Duodenal mucosa (tissue), 2 donors: ENCODE measurements around the gene ANKRD13A.
A peak's percentile ranks its signal among the peaks of the same experiment; 100 is the strongest.
"Not testable (repeated sequence)": the region's sequence is repeated elsewhere in the genome, so short reads cannot be mapped to it uniquely, and the experiment has no call there.

Experiments
- H3K27ac ChIP-seq: one replicate; pipeline ENCODE4 v1.7.0; 2013; ENCODE audit warnings: low read depth, low read length
- H3K27me3 ChIP-seq, 2 donors: one replicate each; pipeline ENCODE4 v1.7.0; 2013; ENCODE audit warnings: low read length in 2 of 2, control low read depth in 1 of 2; ENCODE audit not compliant: insufficient read depth in 2 of 2, control insufficient read depth in 1 of 2
- H3K36me3 ChIP-seq, 2 donors: one replicate each; pipeline ENCODE4 v1.7.0; 2013; ENCODE audit warnings: low read length in 2 of 2, control low read depth in 1 of 2; ENCODE audit not compliant: insufficient read depth in 2 of 2, control insufficient read depth in 1 of 2
- H3K4me1 ChIP-seq, 2 donors: one replicate each; pipeline ENCODE4 v1.7.0; 2013; ENCODE audit warnings: low read length in 2 of 2, control low read depth in 1 of 2; ENCODE audit not compliant: insufficient read depth in 2 of 2, control insufficient read depth in 1 of 2
- H3K4me3 ChIP-seq, 2 donors: one replicate each; pipeline ENCODE4 v1.7.0; 2013; ENCODE audit warnings: low read length in 2 of 2, low read depth in 1 of 2
- H3K9ac ChIP-seq, 2 donors: one replicate each; pipeline ENCODE4 v1.7.0; 2013; ENCODE audit warnings: low read length in 2 of 2, low read depth in 1 of 2
- H3K9me3 ChIP-seq, 2 donors: one replicate each; pipeline ENCODE4 v1.7.0; 2013; ENCODE audit warnings: low read length in 2 of 2, control low read depth in 1 of 2; ENCODE audit not compliant: control insufficient read depth in 1 of 2

The ANKRD13A gene

GRCh38 chr12:109982210-109982609 lies 17.0 kb upstream of the ANKRD13A start:
- Histone ChIP-seq H3K4me1 (no peaks in the 10 kb centered on the region), H3K4me3 (no peak overlapping the region), H3K27me3 (no peaks in the 10 kb centered on the region), H3K9me3 (no peaks in the 10 kb centered on the region), H3K27ac (no peak overlapping the region), H3K36me3 (peaks cover 32 to 73% of the 10 kb centered on the region in 2 donors), H3K9ac (no peak overlapping the region)

- Histone ChIP-seq H3K27me3 (no peaks in the 10 kb centered on the region), H3K9me3 (no peaks in the 10 kb centered on the region), H3K4me1 (no peaks in the 10 kb centered on the region), H3K36me3 (peaks cover 31 to 73% of the 10 kb centered on the region in 2 donors), H3K4me3 (no peak overlapping the region), H3K27ac (no peak overlapping the region), H3K9ac (no peak overlapping the region)
These were observed 15.6 kb upstream of the ANKRD13A start for GRCh38 chr12:109983432-109984142.

GRCh38 chr12:109986236-109986635 lies 13.0 kb upstream of the ANKRD13A start:
- not testable (repeated sequence) for H3K27ac ChIP-seq, H3K4me3 ChIP-seq, H3K4me1 ChIP-seq, H3K9ac ChIP-seq, H3K27me3 ChIP-seq, H3K9me3 ChIP-seq
- H3K36me3 ChIP-seq = peaks cover 26 to 75% of the 10 kb centered on the region in 2 donors

GRCh38 chr12:109987615-109988014 lies 11.6 kb upstream of the ANKRD13A start:
- H3K4me1 ChIP-seq = peaks cover 3 to 4% of the 10 kb centered on the region in 2 donors
- H3K9ac ChIP-seq = no peak overlapping the region
- no peaks in the 10 kb centered on the region for H3K27me3 ChIP-seq
- no peak overlapping the region for H3K27ac ChIP-seq
- H3K4me3 ChIP-seq = no peak overlapping the region
- peaks cover 22 to 71% of the 10 kb centered on the region in 2 donors for H3K36me3 ChIP-seq
- H3K9me3 ChIP-seq = no peaks in the 10 kb centered on the region

- no peaks in the 10 kb centered on the region for H3K9me3 ChIP-seq
- no peak overlapping the region for H3K27ac ChIP-seq
- no peak overlapping the region for H3K4me3 ChIP-seq
- no peaks in the 10 kb centered on the region for H3K27me3 ChIP-seq
- H3K9ac ChIP-seq = no peak overlapping the region
- H3K4me1 ChIP-seq = peaks cover 3 to 4% of the 10 kb centered on the region in 2 donors
- H3K36me3 ChIP-seq = peaks cover 20 to 65% of the 10 kb centered on the region in 2 donors
These were observed 11.0 kb upstream of the ANKRD13A start for GRCh38 chr12:109988274-109988673.

- peaks cover 14 to 58% of the 10 kb centered on the region in 2 donors for H3K36me3 ChIP-seq
- H3K27me3 ChIP-seq = no peaks in the 10 kb centered on the region
- no peak overlapping the region for H3K4me3 ChIP-seq
- peaks cover 4 to 5% of the 10 kb centered on the region in 2 donors for H3K4me1 ChIP-seq
- H3K9ac ChIP-seq = peak overlapping the region in 1 of 2 donors; percentile 11
- no peaks in the 10 kb centered on the region for H3K9me3 ChIP-seq
- H3K27ac ChIP-seq = no peak overlapping the region
These were observed 10.3 kb upstream of the ANKRD13A start for GRCh38 chr12:109988903-109989302.

GRCh38 chr12:109989380-109989779 lies 9.8 kb upstream of the ANKRD13A start:
- peaks cover 13 to 56% of the 10 kb centered on the region in 2 donors for H3K36me3 ChIP-seq
- no peaks in the 10 kb centered on the region for H3K27me3 ChIP-seq
- no peak overlapping the region for H3K27ac ChIP-seq
- H3K4me3 ChIP-seq = no peak overlapping the region
- H3K9ac ChIP-seq = peak overlapping the region in 1 of 2 donors; percentile 11
- H3K4me1 ChIP-seq = peaks cover 7 to 10% of the 10 kb centered on the region in 2 donors
- no peaks in the 10 kb centered on the region for H3K9me3 ChIP-seq

GRCh38 chr12:109991586-109991985 lies 7.6 kb upstream of the ANKRD13A start:
- Histone ChIP-seq H3K4me1 (peaks cover 17 to 20% of the 10 kb centered on the region in 2 donors), H3K27ac (no peak overlapping the region), H3K27me3 (no peaks in the 10 kb centered on the region), H3K9ac (no peak overlapping the region), H3K9me3 (no peaks in the 10 kb centered on the region), H3K4me3 (no peak overlapping the region), H3K36me3 (peaks cover 13 to 44% of the 10 kb centered on the region in 2 donors)

GRCh38 chr12:109993091-109993490 lies 6.1 kb upstream of the ANKRD13A start:
- Histone ChIP-seq H3K4me1 (peaks cover 20 to 22% of the 10 kb centered on the region in 2 donors), H3K36me3 (peaks cover 13 to 37% of the 10 kb centered on the region in 2 donors), H3K4me3 (no peak overlapping the region), H3K9me3 (no peaks in the 10 kb centered on the region), H3K9ac (no peak overlapping the region), H3K27me3 (no peaks in the 10 kb centered on the region), H3K27ac (no peak overlapping the region)

GRCh38 chr12:109994401-109995175 lies 4.6 kb upstream of the ANKRD13A start:
- Histone ChIP-seq H3K36me3 (peaks cover 8 to 24% of the 10 kb centered on the region in 2 donors), H3K27me3 (no peaks in the 10 kb centered on the region), H3K9ac (peak overlapping the region; percentile 78 to 90), H3K27ac (no peak overlapping the region), H3K4me3 (peak overlapping the region; percentile 84 to 95), H3K4me1 (peaks cover 23 to 30% of the 10 kb centered on the region in 2 donors), H3K9me3 (no peaks in the 10 kb centered on the region)
